ENCODE results near the gene RAD23A.

GRCh38 chr19:12979974-12980373 is 34.3 kb downstream of the RAD23A start:
- TF ChIP-seq POLR2A (IDR thresholded peaks at IDR 0.05; ENCODE audit: extremely low read depth, insufficient read length) (no peak), MAX (IDR thresholded peaks at IDR 0.05; ENCODE audit: low read depth, low read length) (no peak), CTCF (IDR thresholded peaks at IDR 0.05; ENCODE audit: low read depth, low read length) (no peak)
